C4-2B (cell line): Measurements from ENCODE around the gene TENM4.

Experiments used
- ZFX ChIP-seq: fragments of 450-650 bp; IDR thresholded peaks from 2 replicates; pipeline ENCODE4 v1.6.1; 2017
- TF ChIP-seq, protein P1 (sequence below): fragments of 450-650 bp; conservative IDR thresholded peaks from 2 replicates; pipeline ENCODE4 v1.5.1; 2017; ENCODE audit warnings: mild to moderate bottlenecking

GRCh38 chr11:78657441-78657840 is 783.4 kb downstream of the TENM4 start:
- TF ChIP-seq, protein P1, sequence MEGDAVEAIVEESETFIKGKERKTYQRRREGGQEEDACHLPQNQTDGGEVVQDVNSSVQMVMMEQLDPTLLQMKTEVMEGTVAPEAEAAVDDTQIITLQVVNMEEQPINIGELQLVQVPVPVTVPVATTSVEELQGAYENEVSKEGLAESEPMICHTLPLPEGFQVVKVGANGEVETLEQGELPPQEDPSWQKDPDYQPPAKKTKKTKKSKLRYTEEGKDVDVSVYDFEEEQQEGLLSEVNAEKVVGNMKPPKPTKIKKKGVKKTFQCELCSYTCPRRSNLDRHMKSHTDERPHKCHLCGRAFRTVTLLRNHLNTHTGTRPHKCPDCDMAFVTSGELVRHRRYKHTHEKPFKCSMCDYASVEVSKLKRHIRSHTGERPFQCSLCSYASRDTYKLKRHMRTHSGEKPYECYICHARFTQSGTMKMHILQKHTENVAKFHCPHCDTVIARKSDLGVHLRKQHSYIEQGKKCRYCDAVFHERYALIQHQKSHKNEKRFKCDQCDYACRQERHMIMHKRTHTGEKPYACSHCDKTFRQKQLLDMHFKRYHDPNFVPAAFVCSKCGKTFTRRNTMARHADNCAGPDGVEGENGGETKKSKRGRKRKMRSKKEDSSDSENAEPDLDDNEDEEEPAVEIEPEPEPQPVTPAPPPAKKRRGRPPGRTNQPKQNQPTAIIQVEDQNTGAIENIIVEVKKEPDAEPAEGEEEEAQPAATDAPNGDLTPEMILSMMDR = no peak
- no peak for TF ChIP-seq ZFX
